Measurements from ENCODE around the gene SPAG17. TPM values are rescaled to one million over a fixed set of nuclear protein-coding genes. Genes with fewer than 3 reads are reported as not detected.

Gene SPAG17
- total RNA-seq, 1 experiment from 2014 or later, result 0.52 TPM

DNA sequence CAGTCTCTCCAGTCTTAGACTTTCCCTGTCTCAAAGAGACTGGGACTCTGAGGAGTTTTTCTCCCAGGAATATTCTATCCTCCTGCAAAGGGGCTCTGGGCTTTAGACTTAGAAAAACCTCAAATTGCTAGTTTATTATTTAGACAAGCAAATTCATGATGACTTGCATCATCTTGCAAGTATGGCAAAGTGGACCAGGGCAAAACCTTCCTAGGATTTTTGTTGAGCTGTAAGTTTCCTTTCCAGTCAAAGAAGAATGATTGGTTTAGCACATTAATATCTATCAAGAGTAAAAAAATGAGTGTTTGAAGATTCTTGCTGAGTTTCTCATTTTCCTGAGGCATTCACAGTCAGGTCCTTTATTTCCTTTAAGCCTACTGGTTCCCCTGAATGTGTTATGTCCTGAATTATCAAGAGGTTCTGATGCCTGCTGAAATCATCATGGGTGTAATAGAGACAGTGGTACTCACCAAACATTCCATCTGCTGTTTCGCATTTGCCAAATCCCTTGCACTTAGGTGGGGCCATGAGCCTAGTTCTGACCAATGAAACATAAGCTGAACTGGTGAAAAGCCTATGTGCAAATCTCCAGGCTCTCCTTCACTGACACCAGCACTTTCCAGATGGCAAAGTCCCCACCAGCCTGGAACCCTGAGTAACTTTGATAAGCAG, 25.2 kb upstream of the SPAG17 start:
- no peak for ATAC-seq
- H3K27me3 Mint-ChIP-seq (ENCODE audit: low read depth), result no peaks in the 10 kb centered on the region
- H3K9me3 Mint-ChIP-seq, result peaks cover 7% of the 10 kb centered on the region
- no peak overlapping the region for H3K27ac Mint-ChIP-seq
- ChIA-PET POLR2A (no interaction called here), CTCF (interaction anchor here (1.8 kb wide), 1 partner anchor 13 kb away, joined by 4 read pairs; no protein-coding TSS in a partner anchor)
- H3K4me3 Mint-ChIP-seq, result no peak overlapping the region
- H3K36me3 Mint-ChIP-seq, result no peaks in the 10 kb centered on the region
- TF ChIP-seq, protein P1, sequence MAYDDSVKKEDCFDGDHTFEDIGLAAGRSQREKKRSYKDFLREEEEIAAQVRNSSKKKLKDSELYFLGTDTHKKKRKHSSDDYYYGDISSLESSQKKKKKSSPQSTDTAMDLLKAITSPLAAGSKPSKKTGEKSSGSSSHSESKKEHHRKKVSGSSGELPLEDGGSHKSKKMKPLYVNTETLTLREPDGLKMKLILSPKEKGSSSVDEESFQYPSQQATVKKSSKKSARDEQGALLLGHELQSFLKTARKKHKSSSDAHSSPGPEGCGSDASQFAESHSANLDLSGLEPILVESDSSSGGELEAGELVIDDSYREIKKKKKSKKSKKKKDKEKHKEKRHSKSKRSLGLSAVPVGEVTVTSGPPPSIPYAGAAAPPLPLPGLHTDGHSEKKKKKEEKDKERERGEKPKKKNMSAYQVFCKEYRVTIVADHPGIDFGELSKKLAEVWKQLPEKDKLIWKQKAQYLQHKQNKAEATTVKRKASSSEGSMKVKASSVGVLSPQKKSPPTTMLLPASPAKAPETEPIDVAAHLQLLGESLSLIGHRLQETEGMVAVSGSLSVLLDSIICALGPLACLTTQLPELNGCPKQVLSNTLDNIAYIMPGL (CRISPR knock-in tag; IDR thresholded peaks at IDR 0.05), result no peak
- no peak for TF ChIP-seq ZNF219 (CRISPR knock-in tag; IDR thresholded peaks at IDR 0.05; ENCODE audit: borderline replicate concordance)
- TF ChIP-seq ZNF263 (CRISPR knock-in tag; IDR thresholded peaks at IDR 0.05; ENCODE audit: low read depth), result no peak
- TF ChIP-seq PRDM15 (CRISPR knock-in tag; IDR thresholded peaks at IDR 0.05), result no peak
- TF ChIP-seq, protein P2, sequence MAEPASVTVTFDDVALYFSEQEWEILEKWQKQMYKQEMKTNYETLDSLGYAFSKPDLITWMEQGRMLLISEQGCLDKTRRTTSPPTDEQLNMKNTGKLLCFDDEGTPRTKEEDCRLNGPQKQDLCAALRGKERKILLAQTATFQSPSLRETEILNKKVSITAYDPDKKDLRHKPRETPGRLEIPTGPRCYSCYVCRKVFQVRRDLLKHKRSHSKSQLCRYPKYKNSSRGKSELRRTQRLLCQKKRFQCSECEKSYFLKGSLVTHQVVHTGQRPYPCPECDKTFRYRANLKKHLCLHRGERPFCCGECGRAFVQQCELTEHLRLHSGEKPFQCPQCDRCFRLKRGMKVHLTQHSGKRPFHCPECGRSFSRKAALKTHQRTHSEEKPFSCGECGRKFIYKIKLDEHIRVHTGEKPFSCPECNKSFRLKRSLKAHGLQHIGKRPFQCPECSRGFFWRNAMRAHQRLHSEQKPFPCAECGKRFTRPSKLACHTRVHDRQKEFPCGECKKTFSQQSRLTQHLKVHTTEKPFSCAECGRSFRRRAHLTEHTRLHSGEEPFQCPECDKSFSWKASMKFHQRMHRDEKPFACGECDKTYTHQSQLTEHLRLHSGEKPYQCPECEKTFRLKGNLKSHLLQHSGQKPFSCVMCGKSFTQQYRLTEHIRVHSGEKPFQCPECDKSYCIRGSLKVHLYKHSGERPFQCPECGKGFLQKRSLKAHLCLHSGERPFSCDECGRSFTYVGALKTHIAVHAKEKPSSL (CRISPR knock-in tag; conservative IDR thresholded peaks at IDR 0.05), result no peak
- TF ChIP-seq, protein P3, sequence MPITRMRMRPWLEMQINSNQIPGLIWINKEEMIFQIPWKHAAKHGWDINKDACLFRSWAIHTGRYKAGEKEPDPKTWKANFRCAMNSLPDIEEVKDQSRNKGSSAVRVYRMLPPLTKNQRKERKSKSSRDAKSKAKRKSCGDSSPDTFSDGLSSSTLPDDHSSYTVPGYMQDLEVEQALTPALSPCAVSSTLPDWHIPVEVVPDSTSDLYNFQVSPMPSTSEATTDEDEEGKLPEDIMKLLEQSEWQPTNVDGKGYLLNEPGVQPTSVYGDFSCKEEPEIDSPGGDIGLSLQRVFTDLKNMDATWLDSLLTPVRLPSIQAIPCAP (CRISPR knock-in tag; IDR thresholded peaks at IDR 0.05), result no peak
- TF ChIP-seq NR2C2 (CRISPR knock-in tag; IDR thresholded peaks at IDR 0.05), result no peak
- no peak for TF ChIP-seq NFE2L1 (CRISPR knock-in tag; IDR thresholded peaks at IDR 0.05)
- TF ChIP-seq FOXP1 (CRISPR knock-in tag; IDR thresholded peaks at IDR 0.05; ENCODE audit: borderline replicate concordance), result no peak
- TF ChIP-seq NR3C1 (CRISPR knock-in tag; conservative IDR thresholded peaks at IDR 0.05; ENCODE audit: low read depth), result no peak
- TF ChIP-seq MLX (CRISPR knock-in tag; IDR thresholded peaks at IDR 0.05), result no peak
- TF ChIP-seq TP53 (CRISPR knock-in tag; IDR thresholded peaks at IDR 0.05), result no peak
- TF ChIP-seq MYBL2 (CRISPR knock-in tag; IDR thresholded peaks at IDR 0.05), result no peak
- no peak for TF ChIP-seq JUN (CRISPR knock-in tag; IDR thresholded peaks at IDR 0.05)
- TF ChIP-seq IRF2 (CRISPR knock-in tag; IDR thresholded peaks at IDR 0.05; ENCODE audit: borderline replicate concordance, low read depth), result no peak
- no peak for TF ChIP-seq ATF2 (CRISPR knock-in tag; IDR thresholded peaks at IDR 0.05; ENCODE audit: borderline replicate concordance, low read depth)
- TF ChIP-seq, protein P4, sequence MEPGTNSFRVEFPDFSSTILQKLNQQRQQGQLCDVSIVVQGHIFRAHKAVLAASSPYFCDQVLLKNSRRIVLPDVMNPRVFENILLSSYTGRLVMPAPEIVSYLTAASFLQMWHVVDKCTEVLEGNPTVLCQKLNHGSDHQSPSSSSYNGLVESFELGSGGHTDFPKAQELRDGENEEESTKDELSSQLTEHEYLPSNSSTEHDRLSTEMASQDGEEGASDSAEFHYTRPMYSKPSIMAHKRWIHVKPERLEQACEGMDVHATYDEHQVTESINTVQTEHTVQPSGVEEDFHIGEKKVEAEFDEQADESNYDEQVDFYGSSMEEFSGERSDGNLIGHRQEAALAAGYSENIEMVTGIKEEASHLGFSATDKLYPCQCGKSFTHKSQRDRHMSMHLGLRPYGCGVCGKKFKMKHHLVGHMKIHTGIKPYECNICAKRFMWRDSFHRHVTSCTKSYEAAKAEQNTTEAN (CRISPR knock-in tag; IDR thresholded peaks at IDR 0.05), result no peak
- no peak for TF ChIP-seq ZBTB21 (CRISPR knock-in tag; IDR thresholded peaks at IDR 0.05; ENCODE audit: borderline replicate concordance)
- TF ChIP-seq, protein P5, sequence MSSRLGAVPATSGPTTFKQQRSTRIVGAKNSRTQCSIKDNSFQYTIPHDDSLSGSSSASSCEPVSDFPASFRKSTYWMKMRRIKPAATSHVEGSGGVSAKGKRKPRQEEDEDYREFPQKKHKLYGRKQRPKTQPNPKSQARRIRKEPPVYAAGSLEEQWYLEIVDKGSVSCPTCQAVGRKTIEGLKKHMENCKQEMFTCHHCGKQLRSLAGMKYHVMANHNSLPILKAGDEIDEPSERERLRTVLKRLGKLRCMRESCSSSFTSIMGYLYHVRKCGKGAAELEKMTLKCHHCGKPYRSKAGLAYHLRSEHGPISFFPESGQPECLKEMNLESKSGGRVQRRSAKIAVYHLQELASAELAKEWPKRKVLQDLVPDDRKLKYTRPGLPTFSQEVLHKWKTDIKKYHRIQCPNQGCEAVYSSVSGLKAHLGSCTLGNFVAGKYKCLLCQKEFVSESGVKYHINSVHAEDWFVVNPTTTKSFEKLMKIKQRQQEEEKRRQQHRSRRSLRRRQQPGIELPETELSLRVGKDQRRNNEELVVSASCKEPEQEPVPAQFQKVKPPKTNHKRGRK (CRISPR knock-in tag; IDR thresholded peaks at IDR 0.05; ENCODE audit: borderline replicate concordance), result no peak
- DNase-seq (ENCODE audit: low spot score), result no peak
- peaks cover 10% of the 10 kb centered on the region for H3K4me1 Mint-ChIP-seq

All from WTC11 (cell line).